IPS-20b (cell line): Measurements from ENCODE around the gene LIPI.
"Not testable (repeated sequence)": the region's sequence is repeated elsewhere in the genome, so short reads cannot be mapped to it uniquely, and the experiment has no call there.

Source experiments
- H3K27ac ChIP-seq: one replicate; pipeline ENCODE4 v1.5.1; 2013; ENCODE audit warnings: low read length
- H3K27me3 ChIP-seq: 2 replicates; pipeline ENCODE4 v1.6.1; 2013; ENCODE audit warnings: mild to moderate bottlenecking, low read length, inconsistent platforms; ENCODE audit not compliant: insufficient read depth
- H3K36me3 ChIP-seq: 2 replicates; pipeline ENCODE4 v1.6.1; 2013; ENCODE audit warnings: low read depth, mild to moderate bottlenecking, inconsistent platforms, low read length, moderate library complexity; ENCODE audit not compliant: insufficient read depth
- H3K4me1 ChIP-seq: 2 replicates; pipeline ENCODE4 v1.6.1; 2013; ENCODE audit warnings: mild to moderate bottlenecking, control low read depth, inconsistent platforms, low read length, moderate library complexity; ENCODE audit not compliant: insufficient read depth
- H3K4me3 ChIP-seq: 2 replicates; pipeline ENCODE4 v1.5.1; 2013; ENCODE audit warnings: mild to moderate bottlenecking, low read length, inconsistent platforms
- H3K9ac ChIP-seq: 2 replicates; pipeline ENCODE4 v1.6.1; 2013; ENCODE audit warnings: low read depth, mild to moderate bottlenecking, inconsistent platforms, low read length, moderate library complexity
- H3K9me3 ChIP-seq: 2 replicates; pipeline ENCODE4 v1.6.1; 2013; ENCODE audit warnings: mild to moderate bottlenecking, low read depth, low read length, inconsistent platforms; ENCODE audit not compliant: insufficient read depth

Gene LIPI

GRCh38 chr21:14229399-14229798 is 18.6 kb upstream of the LIPI start:
- H3K4me3 ChIP-seq: no peak overlapping the region
- H3K36me3 ChIP-seq: no peaks in the 10 kb centered on the region
- no peaks in the 10 kb centered on the region for H3K4me1 ChIP-seq
- H3K9ac ChIP-seq: no peak overlapping the region
- H3K27me3 ChIP-seq: no peaks in the 10 kb centered on the region
- peaks cover 33% of the 10 kb centered on the region; the same call in 1 of the 2 replicates for H3K9me3 ChIP-seq
- H3K27ac ChIP-seq: no peak overlapping the region

DNA sequence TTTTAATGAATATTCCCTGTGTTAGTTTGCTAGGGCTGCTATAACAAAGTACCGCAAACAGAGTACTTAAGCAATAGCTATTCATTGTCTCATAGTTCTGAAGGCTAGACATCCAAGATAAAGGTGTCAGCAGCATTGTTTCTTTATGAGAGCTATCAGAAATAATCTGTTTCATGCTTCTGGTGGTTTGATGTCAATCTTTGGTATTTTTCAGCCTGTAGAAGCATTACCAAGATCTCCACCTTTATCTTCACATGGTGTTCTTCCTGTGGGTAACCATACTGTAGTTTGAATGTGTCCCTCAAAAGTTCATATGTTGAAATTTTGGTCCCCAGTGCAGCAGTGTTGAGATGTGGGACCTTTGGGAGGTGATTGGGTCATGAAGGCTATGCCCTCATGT is 12.6 kb upstream of the LIPI start:
- no peak overlapping the region for H3K9ac ChIP-seq
- H3K4me1 ChIP-seq: no peaks in the 10 kb centered on the region
- peaks cover under 1% of the 10 kb centered on the region; the same call in 1 of the 2 replicates for H3K9me3 ChIP-seq
- no peak overlapping the region for H3K4me3 ChIP-seq
- H3K27me3 ChIP-seq: no peaks in the 10 kb centered on the region
- H3K36me3 ChIP-seq: no peaks in the 10 kb centered on the region
- no peak overlapping the region for H3K27ac ChIP-seq

DNA sequence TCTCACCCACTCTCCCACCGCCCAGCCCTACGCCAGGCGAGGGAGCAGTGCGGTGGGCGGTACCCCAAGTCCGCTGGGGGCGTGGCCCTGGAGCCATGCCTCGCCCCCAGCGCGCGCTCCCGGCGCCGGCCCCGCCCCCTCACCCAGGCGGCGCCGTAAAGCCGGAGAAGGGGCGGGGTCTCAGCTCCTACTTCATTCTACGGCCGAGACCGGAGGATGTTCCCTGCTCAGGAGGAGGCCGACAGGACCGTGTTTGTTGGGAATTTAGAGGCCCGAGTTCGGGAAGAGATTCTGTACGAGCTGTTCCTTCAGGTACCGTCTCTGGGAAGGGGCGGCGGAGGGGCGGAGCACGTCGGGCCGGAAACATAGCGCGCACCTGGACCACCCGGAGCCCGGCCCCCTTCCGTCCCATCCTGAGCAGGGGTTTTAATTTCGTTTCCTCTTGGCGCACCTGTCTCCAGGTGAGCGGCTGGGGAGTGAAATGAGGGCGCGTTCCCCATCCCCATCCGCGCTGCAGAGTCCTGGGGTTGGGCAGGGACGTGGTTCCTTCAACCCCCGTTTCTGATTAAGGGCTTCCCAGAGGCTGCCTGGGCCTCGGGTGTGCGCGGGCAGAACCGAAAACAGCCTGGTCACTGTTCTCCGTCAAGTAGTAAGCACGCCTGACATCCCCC is 5.4 kb upstream of the LIPI start, which contains the start of gene RBM11:
TSS of gene RBM11 (plus strand) at position 187 of the 671 bp plus-strand sequence. CDS start at position 217, 30 bp downstream.
- Histone ChIP-seq H3K27ac (no peak within 1 kb of the TSS), H3K9me3 (no peaks in the 10 kb centered on the region), H3K4me3 (peak within 1 kb of the TSS; percentile 79), H3K9ac (peak within 1 kb of the TSS; percentile 43; the same call in 1 of the 2 replicates), H3K4me1 (no peaks in the 10 kb centered on the region), H3K36me3 (no peaks in the 10 kb centered on the region), H3K27me3 (peaks cover 7% of the 10 kb centered on the region; the same call in 1 of the 2 replicates)

DNA sequence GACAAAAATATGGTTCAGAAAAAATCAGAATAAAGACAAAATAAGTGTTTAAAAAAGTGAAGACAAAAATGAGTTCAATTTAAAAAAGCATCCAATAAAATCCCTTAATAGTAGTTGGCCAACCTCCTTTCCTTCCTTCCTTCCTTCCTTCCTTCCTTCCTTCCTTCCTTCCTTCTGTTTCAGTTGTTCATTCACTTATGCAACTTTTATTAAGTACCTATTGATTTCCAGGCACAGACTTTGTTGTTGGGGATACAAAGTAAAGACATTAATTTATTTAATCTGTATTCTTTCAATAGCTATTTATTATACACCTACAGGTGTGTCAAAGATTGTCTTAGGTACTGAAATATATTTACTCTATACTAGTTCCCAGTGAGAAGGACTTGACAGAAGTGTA is 2.4 kb upstream of the LIPI start:
- Histone ChIP-seq H3K27ac (no peak overlapping the region), H3K9me3 (no peaks in the 10 kb centered on the region), H3K4me1 (no peaks in the 10 kb centered on the region), H3K27me3 (peaks cover 7% of the 10 kb centered on the region; the same call in 1 of the 2 replicates), H3K4me3 (no peak overlapping the region), H3K9ac (no peak overlapping the region), H3K36me3 (no peaks in the 10 kb centered on the region)

GRCh38 chr21:14206222-14206621 is 4.5 kb downstream of the LIPI start:
- H3K36me3 ChIP-seq: no peaks in the 10 kb centered on the region
- H3K4me1 ChIP-seq: no peaks in the 10 kb centered on the region
- no peak overlapping the region for H3K27ac ChIP-seq
- H3K9ac ChIP-seq: no peak overlapping the region
- no peaks in the 10 kb centered on the region for H3K27me3 ChIP-seq
- no peak overlapping the region for H3K4me3 ChIP-seq
- no peaks in the 10 kb centered on the region for H3K9me3 ChIP-seq

DNA sequence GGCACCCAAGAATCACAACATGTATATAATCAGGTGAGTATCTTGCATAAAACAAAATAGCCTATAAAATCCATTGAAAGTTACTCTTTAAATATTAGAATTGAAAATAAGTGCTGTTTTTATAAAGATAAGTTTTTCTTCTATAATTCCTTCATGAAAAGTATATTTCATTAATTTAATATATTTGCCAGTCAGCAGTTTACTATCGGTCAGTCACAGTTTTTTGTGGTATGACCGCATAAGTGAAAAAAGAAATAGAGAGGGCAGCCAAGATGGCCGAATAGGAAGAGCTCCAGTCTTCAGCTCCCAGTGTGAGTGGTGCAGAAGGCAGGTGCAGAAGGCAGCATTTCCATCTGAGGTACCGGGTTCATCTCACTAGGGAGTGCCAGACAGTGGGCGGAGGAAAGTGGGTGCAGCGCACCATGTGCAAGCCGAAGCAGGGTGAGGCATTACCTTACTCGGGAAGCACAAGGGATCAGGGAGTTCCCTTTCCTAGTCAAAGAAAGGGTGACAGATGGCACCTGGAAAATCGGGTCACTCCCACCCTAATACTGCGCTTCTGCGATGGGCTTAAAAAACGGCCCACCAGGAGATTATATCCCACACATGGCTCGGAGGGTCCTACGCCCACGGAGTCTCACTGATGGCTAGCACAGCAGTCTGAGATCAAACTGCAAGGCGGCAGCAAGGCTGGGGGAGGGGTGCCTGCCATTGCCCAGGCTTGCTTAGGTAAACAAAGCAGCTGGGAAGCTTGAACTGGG is 44.1 kb downstream of the LIPI start:
- not testable (repeated sequence) for H3K27me3 ChIP-seq, H3K4me3 ChIP-seq, H3K9me3 ChIP-seq, H3K9ac ChIP-seq, H3K27ac ChIP-seq, H3K4me1 ChIP-seq, H3K36me3 ChIP-seq

DNA sequence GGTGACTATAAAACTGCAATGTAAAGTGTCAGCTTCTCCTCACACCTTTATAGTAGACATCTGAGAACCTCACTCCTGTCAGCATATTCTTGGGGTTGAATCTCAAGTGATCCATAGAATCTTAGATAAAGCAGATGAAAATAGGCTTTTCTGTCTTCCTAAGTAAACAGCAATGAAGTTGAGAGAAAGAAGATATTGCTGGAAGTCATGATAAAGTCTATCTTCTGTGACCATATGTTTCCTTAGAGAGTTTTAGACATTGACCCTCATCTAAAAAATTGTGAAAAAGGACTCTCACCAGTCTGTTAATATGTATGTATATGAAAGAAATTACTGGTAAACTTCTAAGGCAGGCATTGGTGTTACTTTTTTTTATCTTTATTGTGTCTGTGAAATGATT is 66.8 kb downstream of the LIPI start:
- Histone ChIP-seq H3K27me3 (no peaks in the 10 kb centered on the region), H3K36me3 (no peaks in the 10 kb centered on the region), H3K4me1 (no peaks in the 10 kb centered on the region), H3K4me3 (no peak overlapping the region), H3K27ac (no peak overlapping the region), H3K9me3 (peaks cover 19% of the 10 kb centered on the region; the same call in 1 of the 2 replicates), H3K9ac (no peak overlapping the region)

GRCh38 chr21:14124266-14124665 is 86.5 kb downstream of the LIPI start:
- no peaks in the 10 kb centered on the region for H3K36me3 ChIP-seq
- no peak overlapping the region for H3K9ac ChIP-seq
- H3K9me3 ChIP-seq: peaks cover 25% of the 10 kb centered on the region
- no peak overlapping the region for H3K27ac ChIP-seq
- no peaks in the 10 kb centered on the region for H3K27me3 ChIP-seq
- H3K4me1 ChIP-seq: no peaks in the 10 kb centered on the region
- no peak overlapping the region for H3K4me3 ChIP-seq

DNA sequence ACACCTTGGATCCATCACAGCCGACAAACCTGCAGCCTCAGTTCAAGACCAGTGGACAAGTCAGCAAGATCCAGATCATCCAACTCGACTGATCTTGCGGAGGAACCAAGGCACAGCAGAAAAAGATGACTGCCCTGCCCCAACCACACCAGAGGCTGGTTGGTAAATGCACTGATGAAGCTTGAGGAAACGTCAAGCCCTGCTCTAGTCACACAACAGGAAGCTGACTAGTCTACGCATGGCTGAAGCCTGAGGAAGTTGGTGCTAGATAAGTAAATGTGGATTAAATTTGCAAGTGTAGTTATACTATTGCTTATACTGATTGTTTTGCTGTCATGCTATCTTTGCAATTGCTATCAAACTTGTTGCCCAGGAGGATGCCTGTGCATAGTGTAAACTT is 89.0 kb downstream of the LIPI start:
- H3K4me3 ChIP-seq: no peak overlapping the region
- no peak overlapping the region for H3K9ac ChIP-seq
- H3K27me3 ChIP-seq: no peaks in the 10 kb centered on the region
- H3K27ac ChIP-seq: no peak overlapping the region
- no peaks in the 10 kb centered on the region for H3K36me3 ChIP-seq
- H3K9me3 ChIP-seq: peaks cover 18% of the 10 kb centered on the region
- no peaks in the 10 kb centered on the region for H3K4me1 ChIP-seq

GRCh38 chr21:14120091-14120734 is 90.5 kb downstream of the LIPI start:
- Histone ChIP-seq H3K27me3 (no peaks in the 10 kb centered on the region), H3K4me1 (no peaks in the 10 kb centered on the region), H3K9ac (no peak overlapping the region), H3K4me3 (no peak overlapping the region), H3K27ac (no peak overlapping the region), H3K9me3 (peaks cover 18% of the 10 kb centered on the region), H3K36me3 (no peaks in the 10 kb centered on the region)

GRCh38 chr21:14119038-14119437 is 91.7 kb downstream of the LIPI start:
- no peaks in the 10 kb centered on the region for H3K27me3 ChIP-seq
- no peak overlapping the region for H3K9ac ChIP-seq
- peaks cover 17% of the 10 kb centered on the region for H3K9me3 ChIP-seq
- no peaks in the 10 kb centered on the region for H3K36me3 ChIP-seq
- no peaks in the 10 kb centered on the region; the same call in 1 of the 2 replicates for H3K4me1 ChIP-seq
- H3K27ac ChIP-seq: no peak overlapping the region
- no peak overlapping the region for H3K4me3 ChIP-seq
